Hematopoietic multipotent progenitor cell treated with erythropoietin and hydrocortisone succinate and interleukin-3 and kit ligand, for 8 days (in vitro differentiated cells): ENCODE data around the gene DGLUCY.
"Not testable (repeated sequence)": the region's sequence is repeated elsewhere in the genome, so short reads cannot be mapped to it uniquely, and the experiment has no call there.

Experiments used
- DNase-seq: peaks from one replicate; pipeline ENCODE4 v3.0.0-alpha.2; 2015

Gene DGLUCY

GRCh38 chr14:91219517-91220389 lies 105.9 kb downstream of the DGLUCY start:
- no peak for DNase-seq

DNA sequence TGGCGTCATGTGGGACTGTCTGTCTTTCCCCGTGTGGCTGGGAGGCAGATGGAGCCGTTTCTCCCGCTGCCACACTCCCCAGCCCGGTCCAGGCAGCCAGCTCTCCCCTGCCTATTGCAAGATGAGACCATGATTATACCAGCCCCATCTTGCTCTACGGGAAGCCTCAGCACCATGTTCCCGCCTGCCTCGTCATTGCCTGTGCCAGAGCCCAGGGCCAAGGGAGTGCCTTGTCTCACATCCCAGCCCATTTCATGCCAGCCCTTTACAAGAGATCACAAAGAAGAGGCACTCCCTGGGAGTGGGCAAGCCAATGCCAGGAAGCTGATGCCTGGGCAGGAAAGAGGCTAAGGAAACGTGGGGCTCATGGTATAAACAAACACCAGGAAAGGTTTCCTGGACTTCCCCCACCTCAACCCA lies 106.7 kb downstream of the DGLUCY start:
- DNase-seq: no peak

GRCh38 chr14:91221270-91221669 lies 107.4 kb downstream of the DGLUCY start:
- no peak for DNase-seq

DNA sequence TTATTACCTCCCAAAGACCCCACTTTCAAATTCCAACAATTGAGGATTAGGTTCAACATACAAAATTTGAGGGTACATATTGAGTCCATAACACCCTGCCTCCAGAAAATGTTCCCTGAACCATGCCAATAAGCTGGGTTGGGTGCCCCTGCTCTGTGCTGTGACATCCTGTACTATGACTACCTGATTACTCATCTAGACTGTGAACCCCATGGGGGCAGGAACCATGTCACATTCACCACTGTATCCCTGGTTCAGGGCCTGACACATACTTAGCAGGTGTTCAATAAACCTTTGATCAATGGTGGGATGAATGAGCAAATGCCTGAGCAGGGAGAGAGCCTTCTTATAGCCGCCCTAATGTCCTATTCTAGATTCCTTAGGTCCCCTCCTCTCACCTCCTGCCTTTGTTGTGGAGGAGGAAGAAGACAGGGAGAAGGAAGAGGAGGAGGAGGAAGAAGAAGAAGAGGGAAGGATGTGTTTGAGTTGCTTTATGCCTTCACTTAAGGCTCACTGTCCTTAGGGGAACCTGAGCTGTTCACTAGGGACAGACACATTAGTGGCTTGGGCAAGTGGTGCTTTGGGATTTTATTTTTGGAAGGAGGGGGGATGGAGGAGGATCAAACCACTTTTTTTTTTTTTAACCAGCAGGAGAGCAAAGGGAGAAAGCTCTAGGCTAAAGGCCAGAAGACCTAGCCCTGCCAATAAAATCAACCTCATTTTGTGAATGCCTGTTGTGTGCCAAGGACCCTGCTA lies 109.3 kb downstream of the DGLUCY start:
- DNase-seq: no peak

GRCh38 chr14:91225025-91225424 lies 111.2 kb downstream of the DGLUCY start:
- DNase-seq: no peak

- DNase-seq: not testable (repeated sequence)
Observed at GRCh38 chr14:91226360-91226759, 112.5 kb downstream of the DGLUCY start.

DNA sequence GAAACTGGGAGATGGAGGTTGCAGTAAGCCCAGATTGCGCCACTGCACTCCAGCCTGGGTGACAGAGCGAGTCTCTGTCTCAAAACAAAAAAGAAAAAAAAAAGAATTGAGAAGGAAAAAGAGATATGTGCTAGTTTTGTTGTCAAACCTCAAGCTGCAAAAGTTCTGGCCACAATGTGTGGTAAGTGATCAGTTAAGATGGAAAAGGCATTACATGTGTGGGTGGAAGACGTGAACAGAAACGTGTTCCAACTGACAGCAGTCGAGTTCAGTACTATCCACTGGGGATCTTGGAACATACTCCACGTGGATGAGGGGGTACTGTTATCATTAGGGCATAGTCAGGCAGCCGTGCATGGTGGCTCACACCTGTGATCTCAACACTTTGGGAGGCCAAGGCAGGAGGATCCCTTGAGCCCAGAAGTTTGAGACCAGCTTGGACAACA lies 113.3 kb downstream of the DGLUCY start:
- DNase-seq: peak; percentile 42

GRCh38 chr14:91228112-91229004 lies 114.5 kb downstream of the DGLUCY start:
- peak; percentile 42 for DNase-seq

DNA sequence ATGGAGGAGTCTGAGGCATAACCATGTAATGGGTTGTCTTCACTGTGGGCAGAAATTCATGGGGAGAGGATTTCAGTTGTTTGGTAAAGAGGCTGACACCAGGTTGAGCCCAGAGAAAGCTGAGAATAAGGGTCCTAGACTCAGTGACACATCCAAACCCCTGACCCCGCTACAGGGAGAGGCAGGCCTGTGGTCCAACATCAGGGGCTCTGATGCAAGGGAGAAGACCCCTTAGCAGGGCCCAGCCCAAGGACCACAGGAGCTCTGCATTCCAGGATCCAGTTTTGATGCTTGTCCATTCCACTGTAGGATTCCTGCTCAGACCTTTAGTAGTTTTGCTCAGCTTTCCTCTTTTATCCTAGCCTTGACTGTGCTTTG lies 115.1 kb downstream of the DGLUCY start:
- DNase-seq: no peak

DNA sequence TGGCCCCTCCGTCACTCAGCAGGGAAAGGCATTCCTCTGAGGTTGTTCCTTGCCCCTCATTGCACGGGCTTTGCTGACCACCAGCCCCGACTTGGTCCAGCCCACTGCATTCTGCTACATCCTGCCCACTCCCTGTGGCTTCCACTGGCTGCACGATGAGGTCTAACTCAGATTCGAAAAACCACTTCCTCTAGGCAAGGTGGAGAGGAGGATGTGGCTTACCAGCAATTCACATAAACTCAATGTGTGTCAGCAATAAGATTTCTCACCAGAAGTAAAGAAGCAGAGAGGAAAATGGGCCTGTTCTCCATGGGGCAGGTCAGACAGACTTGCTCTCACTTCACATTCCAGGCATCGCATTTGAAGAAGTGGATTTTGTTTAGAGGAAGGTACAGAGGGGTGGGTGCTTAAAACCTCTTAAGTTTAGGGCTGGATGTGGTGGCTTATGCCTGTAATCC lies 115.9 kb downstream of the DGLUCY start:
- peak; percentile 45 for DNase-seq

DNA sequence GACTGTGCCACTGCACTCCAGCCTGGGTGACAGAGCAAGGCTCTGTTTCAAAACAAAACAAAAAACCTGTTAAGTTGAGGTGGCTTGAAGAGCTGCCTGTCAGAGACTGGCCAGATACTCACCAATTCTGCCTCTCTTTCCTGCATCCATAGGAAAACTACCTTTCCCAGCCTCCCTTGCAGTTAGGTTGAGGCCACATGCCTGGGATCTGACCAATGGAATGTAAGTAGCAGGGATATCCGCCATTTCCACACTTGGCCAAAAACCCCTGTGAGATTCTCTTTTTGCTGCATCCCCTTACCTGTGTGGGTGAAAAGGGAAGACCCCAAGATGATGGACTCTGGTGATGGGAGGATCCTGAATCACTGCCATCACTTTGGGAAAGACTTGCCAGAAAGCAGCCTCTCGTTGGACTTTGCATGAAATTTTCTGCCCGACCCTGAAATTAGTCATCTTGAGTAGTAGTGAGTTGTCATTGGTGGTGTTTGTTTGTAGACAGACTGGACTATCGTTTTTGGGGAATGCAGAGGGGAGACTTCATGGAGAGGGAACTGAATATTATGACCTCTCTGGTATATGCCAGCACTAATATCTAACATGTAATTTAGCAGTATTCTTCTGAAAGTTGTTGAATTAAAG lies 116.6 kb downstream of the DGLUCY start:
- no peak for DNase-seq

GRCh38 chr14:91231446-91231845 lies 117.6 kb downstream of the DGLUCY start:
- no peak for DNase-seq

DNA sequence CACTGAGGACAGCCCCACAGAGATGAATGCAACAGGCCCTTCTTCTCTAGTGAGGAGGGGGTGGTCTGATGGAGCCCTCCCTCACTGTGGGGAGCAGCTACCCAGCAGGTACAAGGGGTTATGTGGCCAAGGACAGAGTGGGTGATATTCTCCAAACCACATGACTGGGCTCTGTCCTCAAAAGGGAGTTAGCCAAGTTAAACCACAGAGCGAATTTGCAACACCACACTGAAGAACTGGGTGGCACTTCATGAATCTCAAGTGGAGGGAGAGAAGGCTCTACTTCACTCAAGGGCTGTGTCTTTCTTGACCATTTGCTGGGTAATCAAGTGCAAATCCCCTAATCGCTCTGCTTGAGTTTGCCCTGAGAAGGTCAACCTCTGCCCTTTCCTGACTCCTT lies 118.2 kb downstream of the DGLUCY start:
- DNase-seq: no peak

DNA sequence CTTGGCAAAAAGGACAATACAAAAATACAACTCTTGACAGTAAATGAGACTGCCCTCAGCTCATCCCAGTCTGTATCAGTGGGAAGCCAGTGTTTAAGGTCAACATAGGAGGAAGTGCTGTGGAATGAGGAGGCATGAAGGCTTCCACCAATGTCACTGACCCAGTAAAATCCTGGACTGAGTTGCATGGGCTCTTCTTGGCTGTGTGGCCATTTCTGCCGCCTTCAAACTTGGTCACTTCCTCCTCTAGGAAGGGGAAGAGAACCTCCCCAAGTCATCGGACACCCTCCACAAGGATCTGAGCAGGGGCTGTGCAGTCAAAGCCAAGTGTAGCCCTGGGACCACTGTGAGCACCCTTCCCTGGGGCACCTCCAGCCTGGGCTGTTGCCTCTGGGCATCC lies 118.7 kb downstream of the DGLUCY start:
- DNase-seq: no peak

- no peak for DNase-seq
Observed at GRCh38 chr14:91233936-91234790, 120.3 kb downstream of the DGLUCY start.

DNA sequence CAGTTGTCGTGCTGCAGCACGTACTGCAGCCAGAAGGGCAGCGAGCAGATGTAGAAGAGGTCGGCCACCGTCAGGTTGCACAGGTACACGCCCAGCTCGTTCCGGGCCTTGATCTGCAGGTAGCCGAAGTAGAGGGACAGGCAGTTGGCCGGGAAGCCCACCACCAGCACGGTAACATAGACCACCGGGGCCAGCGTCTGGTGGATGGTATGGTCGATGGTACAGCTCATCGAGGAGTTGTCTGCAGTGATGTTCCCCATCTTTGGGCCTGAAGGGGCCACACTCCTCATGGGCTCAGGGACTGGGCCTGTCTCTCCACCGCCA lies 120.9 kb downstream of the DGLUCY start:
- no peak for DNase-seq

- DNase-seq: no peak
Observed at GRCh38 chr14:91235841-91236240, 122.0 kb downstream of the DGLUCY start.

- no peak for DNase-seq
Observed at GRCh38 chr14:91237219-91237618, 123.3 kb downstream of the DGLUCY start.

DNA sequence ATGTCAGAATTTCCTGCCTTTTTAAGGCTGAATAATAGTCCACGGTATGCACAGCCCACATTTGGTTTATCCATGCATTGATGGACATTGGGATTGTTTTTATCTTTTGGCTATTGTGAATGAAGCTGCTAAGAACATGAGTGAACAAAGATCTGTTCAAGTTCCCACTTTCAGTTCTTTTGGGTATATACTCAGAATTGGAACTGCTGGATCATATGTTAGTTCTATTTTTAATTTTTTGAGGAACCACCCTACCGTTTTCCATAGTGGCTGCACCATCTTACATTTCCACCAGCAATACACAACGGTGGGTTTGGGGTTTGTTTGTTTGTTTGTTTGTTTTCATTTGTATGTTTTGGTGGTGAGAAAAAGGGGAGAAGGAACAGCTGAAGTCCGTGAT lies 124.2 kb downstream of the DGLUCY start:
- DNase-seq: no peak

GRCh38 chr14:91238661-91239060 lies 124.8 kb downstream of the DGLUCY start:
- no peak for DNase-seq

- DNase-seq: no peak
Observed at GRCh38 chr14:91241863-91242262, 128.0 kb downstream of the DGLUCY start.

DNA sequence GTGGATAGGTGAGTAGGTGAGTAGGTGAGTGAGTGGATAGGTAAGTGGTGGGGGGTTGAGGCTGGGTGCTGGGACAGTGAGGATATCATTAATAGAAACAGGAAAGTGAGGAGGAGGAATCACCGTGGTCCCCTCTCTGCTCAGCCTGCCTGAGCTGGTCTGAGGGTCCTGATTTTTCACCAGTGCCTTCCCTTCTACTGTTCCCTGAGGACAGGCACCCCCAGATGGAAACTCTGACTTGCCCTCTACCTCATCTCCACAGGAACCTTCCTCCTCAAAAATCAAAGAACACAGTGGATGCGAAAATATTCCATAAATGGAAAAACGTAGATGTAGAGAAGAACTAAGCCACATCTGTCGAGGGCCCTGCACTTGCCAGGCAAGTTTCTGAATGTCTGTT lies 128.8 kb downstream of the DGLUCY start:
- no peak for DNase-seq
